Neural progenitor cell (in vitro differentiated cells): ENCODE data around the gene TNNI2. TPM values are rescaled to one million over a fixed set of nuclear protein-coding genes. Genes with fewer than 3 reads are reported as not detected.
A peak's percentile ranks its signal among the peaks of the same experiment; 100 is the strongest.

Source experiments
- DNase-seq: peaks from one replicate; pipeline ENCODE4 v3.0.0-alpha.2; 2016; ENCODE audit warnings: low spot score
- H2AFZ ChIP-seq: fragments of 200-600 bp; sonication (generic); replicated peaks from 2 replicates; pipeline ENCODE4 v1.6.1; 2016; ENCODE audit warnings: antibody characterized with exemption
- H3F3A ChIP-seq: fragments of 200-600 bp; sonication (generic); 2 replicates; pipeline ENCODE4 v1.6.1; 2016; ENCODE audit warnings: antibody characterized with exemption, low read depth
- H3K27ac ChIP-seq: fragments of 200-600 bp; sonication (generic); 2 replicates; pipeline ENCODE4 v1.5.1; 2016; ENCODE audit warnings: mild to moderate bottlenecking
- H3K27me3 ChIP-seq: fragments of 200-600 bp; sonication (generic); 2 replicates; pipeline ENCODE4 v1.6.1; 2016; ENCODE audit warnings: mild to moderate bottlenecking, moderate library complexity
- H3K36me3 ChIP-seq: fragments of 200-600 bp; sonication (generic); 2 replicates; pipeline ENCODE4 v1.5.1; 2016
- H3K4me1 ChIP-seq: fragments of 200-600 bp; sonication (generic); 2 replicates; pipeline ENCODE4 v1.6.1; 2016; ENCODE audit warnings: mixed run types
- H3K4me2 ChIP-seq: fragments of 200-600 bp; sonication (generic); 2 replicates; pipeline ENCODE4 v1.6.1; 2016
- H3K4me3 ChIP-seq: fragments of 200-600 bp; sonication (generic); 2 replicates; pipeline ENCODE4 v1.5.1; 2016
- H3K79me2 ChIP-seq: fragments of 200-600 bp; sonication (generic); 2 replicates; pipeline ENCODE4 v1.6.1; 2016; ENCODE audit warnings: low read depth
- H3K9ac ChIP-seq: fragments of 200-600 bp; sonication (generic); 2 replicates; pipeline ENCODE4 v1.6.1; 2016
- H3K9me3 ChIP-seq: fragments of 200-600 bp; sonication (generic); 2 replicates; pipeline ENCODE4 v1.5.1; 2016; ENCODE audit warnings: low read depth
- H4K20me1 ChIP-seq: fragments of 200-600 bp; sonication (generic); 2 replicates; pipeline ENCODE4 v1.6.1; 2016; ENCODE audit warnings: low read depth
- H3K27ac Mint-ChIP-seq: 3 replicates; pipeline ENCODE4 v1.8.0; 2021; ENCODE audit warnings: mixed read lengths
- H3K27me3 Mint-ChIP-seq: 2 replicates; pipeline ENCODE4 v1.8.0; 2022; ENCODE audit warnings: low read depth, mild to moderate bottlenecking, inconsistent platforms, moderate library complexity, mixed read lengths; ENCODE audit not compliant: insufficient read depth
- H3K36me3 Mint-ChIP-seq: 3 replicates; pipeline ENCODE4 v1.8.0; 2021; ENCODE audit warnings: mixed read lengths
- H3K4me1 Mint-ChIP-seq: 3 replicates; pipeline ENCODE4 v1.8.0; 2021; ENCODE audit warnings: mixed read lengths
- H3K4me3 Mint-ChIP-seq: 3 replicates; pipeline ENCODE4 v1.8.0; 2021; ENCODE audit warnings: mild to moderate bottlenecking, moderate library complexity, mixed read lengths
- H3K9me3 Mint-ChIP-seq: 3 replicates; pipeline ENCODE4 v1.8.0; 2020; ENCODE audit warnings: mixed read lengths
- CTCF ChIP-seq: fragments of 200-600 bp; sonication (generic); IDR thresholded peaks from 2 replicates; pipeline ENCODE4 v1.5.1; 2017; ENCODE audit warnings: antibody characterized with exemption, mild to moderate bottlenecking
- EZH2 ChIP-seq: fragments of 200-600 bp; sonication (generic); IDR thresholded peaks from 2 replicates; pipeline ENCODE4 v1.6.1; 2017; ENCODE audit warnings: antibody characterized with exemption, mild to moderate bottlenecking, moderate library complexity
- EZH2phosphoT487 ChIP-seq: fragments of 200-600 bp; sonication (generic); IDR thresholded peaks from 2 replicates; pipeline ENCODE4 v1.6.1; 2017; ENCODE audit warnings: antibody characterized with exemption
- total RNA-seq: library from RNA; depleted of rRNA; stranded (reverse); fragments of >200 nt; gene quantifications from 2 replicates; pipeline ENCODE4 v1.2.3, GENCODE V29; 2015; ENCODE audit warnings: low replicate concordance

The TNNI2 gene
- total RNA-seq, 1 donor from 2014 or later: 2.6 TPM

GRCh38 chr11:1879941-1880720 lies 41.4 kb downstream of the TNNI2 start:
- DNase-seq: no peak
- no peaks in the 10 kb centered on the region for H3K9me3 Mint-ChIP-seq
- Histone ChIP-seq H3K9me3 (no peaks in the 10 kb centered on the region), H3K9ac (no peak overlapping the region), H3K36me3 (no peaks in the 10 kb centered on the region), H3K4me2 (no peak overlapping the region), H4K20me1 (no peaks in the 10 kb centered on the region), H3K79me2 (no peaks in the 10 kb centered on the region), H3K4me1 (peaks cover 6% of the 10 kb centered on the region), H3F3A (no peaks in the 10 kb centered on the region), H3K27me3 (no peaks in the 10 kb centered on the region), H3K27ac (no peak overlapping the region), H3K4me3 (no peak overlapping the region), H2AFZ (no peak overlapping the region)
- H3K4me3 Mint-ChIP-seq: no peak overlapping the region
- peak overlapping the region; percentile 60 for H3K27ac Mint-ChIP-seq
- no peaks in the 10 kb centered on the region for H3K36me3 Mint-ChIP-seq
- TF ChIP-seq EZH2phosphoT487 (no peak), CTCF (no peak), EZH2 (no peak)
- peaks cover 11% of the 10 kb centered on the region for H3K4me1 Mint-ChIP-seq
- peaks cover 4% of the 10 kb centered on the region for H3K27me3 Mint-ChIP-seq

DNA sequence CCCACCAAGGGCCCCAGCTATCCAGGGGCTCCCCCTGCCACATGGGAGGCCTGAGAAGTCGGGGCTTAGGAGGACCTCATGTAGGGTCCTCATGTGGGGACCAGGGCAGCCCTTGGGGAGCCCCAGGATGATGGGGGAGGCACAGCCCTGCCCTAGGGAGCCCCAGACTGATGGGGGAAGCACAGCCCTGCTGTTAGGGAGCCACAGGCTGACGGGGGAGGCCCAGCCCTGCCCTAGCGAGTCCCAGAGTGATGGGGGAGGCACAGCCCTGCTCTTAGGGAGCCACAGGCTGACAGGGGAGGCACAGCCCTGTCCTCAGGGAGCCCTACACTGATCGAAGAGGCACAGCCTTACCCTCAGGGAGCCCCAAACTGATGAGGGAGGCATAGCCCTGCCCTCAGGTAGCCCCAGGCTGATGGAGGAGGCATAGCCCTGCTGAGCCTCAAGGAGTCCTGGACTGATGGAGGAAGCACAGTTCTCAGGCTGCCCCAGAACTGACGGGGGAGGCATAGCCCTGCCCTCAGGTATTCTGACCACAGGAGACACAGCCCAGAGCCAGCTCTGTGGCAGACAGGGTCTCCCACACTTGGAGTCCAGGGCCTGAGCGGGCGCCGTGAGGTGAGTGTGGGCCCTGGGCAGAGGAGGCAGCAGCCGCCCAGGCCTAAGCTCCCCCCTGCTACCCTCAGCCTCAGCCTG lies 42.1 kb downstream of the TNNI2 start:
- Mint-ChIP-seq H3K27ac (no peak overlapping the region), H3K4me3 (no peak overlapping the region), H3K27me3 (peaks cover 2% of the 10 kb centered on the region), H3K4me1 (peaks cover 8% of the 10 kb centered on the region), H3K9me3 (no peaks in the 10 kb centered on the region), H3K36me3 (no peaks in the 10 kb centered on the region)
- Histone ChIP-seq H3F3A (no peaks in the 10 kb centered on the region), H3K27me3 (peaks cover 5% of the 10 kb centered on the region), H3K9ac (no peak overlapping the region), H3K79me2 (no peaks in the 10 kb centered on the region), H3K27ac (no peak overlapping the region), H3K9me3 (no peaks in the 10 kb centered on the region), H3K4me2 (no peak overlapping the region), H3K36me3 (no peaks in the 10 kb centered on the region), H2AFZ (no peak overlapping the region), H3K4me1 (peaks cover 6% of the 10 kb centered on the region), H4K20me1 (no peaks in the 10 kb centered on the region), H3K4me3 (no peak overlapping the region)
- DNase-seq: no peak
- no peak for TF ChIP-seq CTCF
- no peak for TF ChIP-seq EZH2
- no peak for TF ChIP-seq EZH2phosphoT487

DNA sequence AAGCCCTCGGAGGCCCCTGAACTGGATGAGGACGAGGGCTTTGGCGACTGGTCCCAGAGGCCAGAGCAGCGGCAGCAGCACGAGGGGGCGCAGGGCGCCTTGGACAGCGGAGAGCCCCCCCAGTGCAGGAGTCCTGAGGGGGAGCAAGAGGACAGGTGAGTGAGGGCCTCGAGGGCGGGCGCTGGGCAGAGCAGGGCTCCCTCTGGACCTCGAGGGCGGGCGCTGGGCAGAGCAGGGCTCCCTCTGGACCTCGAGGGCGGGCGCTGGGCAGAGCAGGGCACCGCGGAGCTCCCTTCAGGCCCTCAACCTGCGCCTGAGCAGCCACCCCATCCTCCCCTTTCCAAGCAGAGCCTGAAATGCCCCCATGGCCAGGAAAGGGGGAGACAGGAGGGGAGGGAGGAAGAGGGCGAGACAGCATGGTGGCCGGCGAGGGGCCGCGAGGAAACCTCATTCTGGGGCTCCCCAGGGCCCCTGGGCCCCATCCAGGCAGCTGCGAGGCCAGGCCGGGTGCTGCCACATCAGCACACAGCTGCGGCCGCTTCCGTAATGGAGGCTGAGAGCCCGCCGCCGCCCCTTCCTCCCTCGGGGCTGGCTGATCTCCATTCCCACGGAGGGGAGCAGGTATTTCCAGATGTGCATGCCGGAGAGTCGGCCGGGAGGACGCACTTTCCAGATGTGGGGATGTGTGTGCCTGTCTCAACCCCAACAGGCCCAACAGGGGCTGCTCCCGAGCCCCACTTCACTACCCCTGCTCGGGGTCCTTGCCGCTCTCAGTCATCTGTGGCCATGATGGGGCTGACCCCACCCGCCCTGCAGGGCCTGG lies 42.9 kb downstream of the TNNI2 start:
- Histone ChIP-seq H3K9ac (no peak overlapping the region), H3K4me2 (no peak overlapping the region), H3K27ac (no peak overlapping the region), H3K36me3 (no peaks in the 10 kb centered on the region), H3K4me1 (peaks cover 6% of the 10 kb centered on the region), H2AFZ (peak overlapping the region; percentile 43), H3K4me3 (no peak overlapping the region), H3K27me3 (peaks cover 7% of the 10 kb centered on the region), H4K20me1 (no peaks in the 10 kb centered on the region), H3F3A (no peaks in the 10 kb centered on the region), H3K9me3 (no peaks in the 10 kb centered on the region), H3K79me2 (no peaks in the 10 kb centered on the region)
- Mint-ChIP-seq H3K4me1 (peaks cover 8% of the 10 kb centered on the region), H3K27ac (no peak overlapping the region), H3K4me3 (no peak overlapping the region), H3K36me3 (no peaks in the 10 kb centered on the region), H3K27me3 (peaks cover 2% of the 10 kb centered on the region), H3K9me3 (no peaks in the 10 kb centered on the region)
- TF ChIP-seq EZH2phosphoT487 (no peak), CTCF (no peak), EZH2 (no peak)
- no peak for DNase-seq
